Stimulated activated CD8-positive, alpha-beta memory T cell treated with anti-CD3 and anti-CD28 coated beads, Interleukin-12 subunit alpha, Interleukin-12 subunit beta, amount 100 ng/mL, for 1 hour (primary cell): ENCODE data around the gene CYP11A1.
A peak's percentile ranks its signal among the peaks of the same experiment; 100 is the strongest.

Experiments used
- DNase-seq: peaks from one replicate; pipeline ENCODE4 v3.0.0-alpha.2; 2020; ENCODE audit warnings: low read depth

The CYP11A1 gene

DNA sequence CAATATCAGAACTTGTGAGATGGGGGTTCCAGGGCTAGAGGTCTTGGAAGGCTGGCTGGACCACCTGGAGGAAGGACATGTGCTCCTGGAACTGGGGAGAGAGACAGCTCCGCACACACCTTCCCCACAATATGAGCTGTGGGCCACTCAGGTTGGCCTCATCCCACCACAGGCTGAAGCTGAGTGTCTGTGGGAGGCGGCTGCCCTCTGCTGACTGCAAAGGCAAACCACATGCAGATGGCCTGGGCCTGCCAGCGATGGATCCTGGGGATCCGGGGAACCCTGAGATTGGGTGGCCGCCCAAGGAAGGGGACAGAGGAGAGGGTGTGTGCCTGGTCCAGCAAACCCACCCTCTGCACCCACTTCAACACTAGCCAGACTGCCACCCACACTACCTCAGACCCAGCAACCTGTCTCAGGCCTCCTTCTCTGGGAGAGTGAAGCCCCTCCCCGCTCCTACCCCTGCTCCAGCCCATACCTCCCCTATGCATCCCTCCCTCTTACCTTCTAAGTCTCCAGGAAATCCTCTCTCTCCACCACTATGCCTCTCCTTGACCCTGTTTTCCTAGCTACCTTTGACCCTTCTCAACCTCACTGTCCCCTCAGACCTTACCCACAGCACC, 44.8 kb downstream of the CYP11A1 start:
- peak; percentile 39 for DNase-seq

DNA sequence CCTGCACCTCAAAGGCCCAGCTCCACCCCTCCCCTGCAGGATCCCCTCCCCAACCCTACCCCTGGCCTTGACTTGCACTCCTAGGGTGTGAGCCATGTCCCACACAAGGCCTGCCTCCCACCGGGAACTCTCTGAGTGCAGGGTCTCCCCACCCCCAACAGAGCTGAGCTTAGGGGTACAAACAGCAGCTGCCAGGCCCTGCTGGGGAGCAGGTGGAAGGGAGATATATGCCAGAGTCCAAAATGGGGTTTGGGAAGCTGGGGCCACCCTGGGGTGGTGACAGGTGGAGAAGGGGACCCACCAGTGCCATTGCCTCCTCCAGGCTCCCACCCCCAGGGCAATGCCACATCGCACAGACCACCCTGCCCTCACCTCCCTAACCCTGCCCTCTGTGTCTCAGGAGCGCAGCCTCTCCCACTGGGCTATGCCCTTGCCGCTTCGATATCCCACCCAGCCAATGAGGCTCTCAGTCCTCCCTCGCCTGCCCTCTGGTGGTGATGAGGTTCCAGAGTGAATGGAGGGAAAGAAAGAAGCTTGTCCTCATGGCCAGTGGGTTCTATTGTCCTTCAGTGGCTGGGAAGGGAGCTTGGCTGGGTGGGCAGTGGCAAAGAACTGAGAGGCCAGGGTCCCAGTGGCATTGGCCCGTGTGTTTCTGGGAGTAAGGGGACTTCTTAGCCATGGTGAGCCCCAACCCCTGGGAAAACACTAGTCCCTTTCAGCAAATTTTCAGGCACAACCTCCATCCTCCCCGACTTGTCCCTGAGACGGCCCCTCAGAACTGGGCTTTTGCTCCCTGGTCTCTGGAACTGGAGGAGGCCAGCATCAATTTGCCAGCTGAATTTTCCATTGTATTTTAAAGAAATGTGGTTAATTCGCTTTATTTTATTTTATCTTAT, 46.8 kb downstream of the CYP11A1 start:
- no peak for DNase-seq

DNA sequence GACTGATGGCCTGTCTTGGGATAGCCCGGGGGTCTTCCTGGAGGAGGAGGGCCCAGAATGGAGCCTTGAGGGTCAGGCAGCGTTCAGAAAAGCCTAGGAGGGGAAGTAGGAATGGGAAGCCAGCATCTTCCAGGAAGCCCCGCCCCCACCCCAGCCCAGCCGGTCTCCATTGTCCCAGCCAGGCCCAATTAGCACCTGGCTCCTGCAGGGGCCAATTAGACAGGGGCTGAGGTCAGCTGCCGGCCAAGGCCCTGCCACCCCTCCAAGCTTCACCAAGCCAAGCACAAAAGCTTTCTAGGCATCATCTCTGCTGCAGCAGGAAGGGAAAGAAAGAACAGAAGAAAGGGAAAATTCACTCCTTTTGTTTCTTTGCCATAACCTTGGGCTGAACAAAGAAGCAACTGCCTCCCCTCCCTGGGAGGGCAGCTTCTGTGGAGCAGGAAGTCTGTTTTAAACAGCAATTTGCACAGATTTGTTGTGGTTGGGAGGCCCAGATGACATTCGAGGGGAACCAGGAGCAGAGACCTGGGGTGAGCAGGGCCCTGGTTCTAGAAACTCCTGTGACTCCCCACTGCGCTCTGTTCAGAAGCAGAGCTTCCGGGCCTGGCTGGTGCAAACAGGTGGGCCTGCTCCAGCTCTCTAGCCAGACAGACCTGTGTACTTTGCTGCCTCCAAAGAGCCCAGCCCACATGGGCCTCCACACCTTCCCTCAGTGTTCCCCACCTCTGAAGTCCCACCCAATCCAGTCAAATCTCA, 47.7 kb downstream of the CYP11A1 start:
- DNase-seq = no peak

DNA sequence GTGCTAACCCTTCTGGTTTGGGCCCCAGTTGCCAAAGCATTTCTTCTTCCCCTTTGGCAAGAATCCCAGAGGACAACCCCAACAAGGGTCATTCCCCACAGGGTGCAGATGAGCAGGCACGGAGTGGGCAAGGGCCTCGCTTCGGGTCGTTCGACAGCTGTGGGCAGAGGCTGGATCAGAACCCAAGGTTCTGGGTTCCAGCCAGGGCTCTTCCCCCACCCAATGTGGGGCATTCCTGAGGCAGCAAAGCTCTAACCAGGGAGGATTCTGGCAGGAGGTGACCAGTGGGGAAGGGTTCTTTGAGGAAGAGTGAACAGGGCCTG, 48.3 kb downstream of the CYP11A1 start:
- DNase-seq = no peak

DNA sequence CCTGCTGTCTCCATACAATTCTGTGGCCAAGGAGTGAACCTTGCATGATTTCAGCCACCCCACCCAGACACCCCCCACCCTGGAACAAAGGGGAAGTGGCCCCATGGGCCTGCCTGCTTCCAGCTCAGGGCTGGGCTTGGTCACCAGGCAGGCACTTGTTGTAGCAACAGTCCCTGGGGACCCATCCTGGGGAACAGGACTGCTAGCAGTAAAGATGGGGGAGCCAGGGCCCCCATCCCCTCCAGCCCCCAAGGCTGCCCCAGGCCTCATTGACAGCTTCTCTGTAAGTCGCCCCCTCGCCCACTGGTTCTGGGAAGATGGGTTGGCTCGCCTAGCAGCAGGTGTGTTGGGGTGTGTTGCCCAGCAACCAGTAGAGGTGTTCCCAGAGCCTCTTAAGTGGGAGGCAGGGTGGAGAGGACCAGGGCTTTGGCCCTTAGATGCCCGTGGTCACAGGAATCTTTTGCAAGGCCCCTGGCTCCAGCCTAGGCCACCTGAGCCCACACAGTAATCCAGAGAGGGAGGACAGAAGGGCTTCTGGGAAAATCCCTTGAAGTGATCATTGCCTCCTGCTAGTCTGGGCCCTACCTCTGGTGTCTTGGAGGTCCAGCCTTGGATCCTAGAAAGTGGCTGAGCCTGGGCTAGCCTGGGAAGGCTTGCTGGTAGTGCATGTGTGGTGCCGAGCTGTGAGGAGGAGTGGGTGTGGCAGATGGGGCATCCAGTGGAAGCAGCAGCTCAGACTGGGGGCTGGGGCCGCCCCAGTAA, 48.9 kb downstream of the CYP11A1 start:
- no peak for DNase-seq

DNA sequence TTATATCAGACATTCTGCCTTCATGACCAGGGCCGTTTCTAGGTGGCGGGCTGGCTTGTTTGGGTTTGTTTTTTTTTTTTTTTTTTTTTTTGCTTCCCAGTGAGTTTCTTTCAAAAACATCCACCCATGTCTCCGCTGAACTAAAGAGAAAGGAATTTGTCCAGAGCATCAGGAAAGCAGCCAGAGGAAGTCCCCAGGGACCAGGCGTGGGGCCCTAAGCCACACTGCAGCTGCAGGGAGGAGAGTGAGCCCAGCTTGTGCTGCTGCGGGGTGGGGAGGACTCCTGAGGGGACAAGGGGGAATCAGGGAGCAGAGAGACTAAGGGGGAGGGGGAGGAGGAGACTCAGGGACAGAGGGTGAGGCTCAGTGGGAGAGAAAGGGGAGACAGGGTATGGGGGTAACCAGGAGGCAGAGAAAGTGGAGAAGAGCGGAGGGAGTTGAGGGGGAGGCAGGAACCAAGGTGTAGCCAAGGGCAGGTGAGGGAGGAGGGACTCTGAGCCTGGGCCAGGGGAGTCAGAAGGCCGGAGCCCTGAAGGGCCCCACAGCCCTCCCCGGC, 49.5 kb downstream of the CYP11A1 start:
- DNase-seq = no peak

DNA sequence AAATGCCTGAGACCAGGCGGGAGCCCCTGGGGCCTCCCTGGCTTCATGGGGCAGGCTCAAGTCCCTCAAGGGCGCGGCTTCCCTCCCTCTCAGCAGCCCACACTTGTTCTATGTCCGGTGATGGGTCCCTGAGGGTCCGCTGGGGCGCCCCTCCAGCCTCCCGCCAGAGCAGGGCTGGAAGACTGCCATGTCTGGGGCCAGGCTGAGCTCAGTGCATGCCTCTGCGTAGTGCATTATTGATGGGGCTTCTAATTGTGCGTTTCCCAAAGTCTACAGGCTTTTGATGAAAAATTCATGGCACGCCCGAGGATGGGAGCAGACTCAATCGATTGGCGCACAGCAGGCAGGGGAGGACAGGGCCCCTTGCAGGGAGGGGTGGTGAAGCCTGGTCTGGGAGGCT, 51.3 kb downstream of the CYP11A1 start:
- DNase-seq = no peak

DNA sequence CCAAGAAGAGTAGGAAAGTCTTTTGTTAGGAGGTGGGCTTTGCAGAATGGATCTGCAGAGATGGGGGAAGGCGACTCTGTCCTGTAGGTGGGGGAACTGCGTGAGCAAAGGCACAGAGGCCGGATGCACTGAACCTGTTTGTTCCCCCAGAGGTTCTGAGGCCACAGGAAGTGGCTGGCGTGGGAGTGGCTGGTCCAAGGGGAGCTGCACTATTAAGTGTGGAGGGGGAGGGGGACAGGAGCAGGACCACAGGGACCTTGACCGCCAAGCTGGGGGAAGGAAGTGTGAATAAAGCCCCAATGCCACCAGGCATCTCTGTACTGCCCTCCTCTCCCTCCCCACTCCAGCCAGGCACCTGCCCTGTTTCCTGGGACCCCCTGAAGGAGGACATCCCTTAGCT, 51.8 kb downstream of the CYP11A1 start:
- no peak for DNase-seq

DNA sequence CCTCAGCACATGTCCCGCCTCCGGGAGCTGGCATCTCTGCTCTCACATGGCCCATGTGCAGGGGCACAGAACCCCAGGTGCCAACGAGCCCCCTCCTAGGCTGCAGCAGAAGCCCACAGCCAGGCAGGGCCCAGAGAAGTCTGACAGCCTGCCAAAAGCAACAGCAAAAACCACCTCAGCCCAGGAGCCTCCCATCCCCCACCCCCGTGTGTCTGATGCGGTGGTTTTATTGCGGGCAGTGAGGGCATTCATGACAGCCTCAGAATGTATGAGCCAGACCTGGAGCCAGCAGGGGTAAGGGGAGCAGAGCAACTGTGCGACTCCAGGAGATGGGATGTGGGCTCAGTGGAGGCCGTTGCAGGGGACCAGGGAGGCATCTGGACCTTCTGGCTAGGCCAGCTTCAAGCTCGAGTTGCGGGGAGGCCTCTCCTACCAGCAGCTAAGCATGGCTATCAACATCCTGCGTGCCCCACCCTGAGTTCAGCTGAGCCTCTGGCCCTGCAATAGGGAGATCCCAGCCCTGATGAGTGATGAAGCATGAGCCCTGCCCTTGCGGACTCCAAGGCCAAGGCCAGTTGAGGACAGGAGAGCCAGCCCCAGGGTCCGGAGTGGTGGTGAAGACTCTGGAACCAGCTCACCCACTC, 52.5 kb downstream of the CYP11A1 start:
- DNase-seq = no peak

DNA sequence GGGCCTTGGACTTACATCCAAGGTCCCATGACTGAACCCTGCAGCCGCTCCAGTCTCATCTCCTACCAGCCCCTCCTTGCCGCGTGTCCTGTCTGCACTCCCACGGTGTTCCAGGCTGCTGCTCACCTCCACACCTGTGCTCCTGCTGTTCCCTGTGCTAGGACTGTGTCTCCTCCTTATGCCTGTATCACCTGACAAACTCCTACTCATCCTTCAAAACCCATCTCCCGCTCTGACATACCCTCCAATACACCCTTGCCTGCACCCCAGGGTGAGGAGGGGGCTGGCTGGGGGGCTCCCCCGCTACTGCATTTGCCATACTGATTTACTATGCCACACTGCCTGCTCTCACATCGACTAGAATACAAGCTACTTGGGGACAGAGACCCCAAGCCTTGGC, 53.6 kb downstream of the CYP11A1 start:
- DNase-seq = no peak

DNA sequence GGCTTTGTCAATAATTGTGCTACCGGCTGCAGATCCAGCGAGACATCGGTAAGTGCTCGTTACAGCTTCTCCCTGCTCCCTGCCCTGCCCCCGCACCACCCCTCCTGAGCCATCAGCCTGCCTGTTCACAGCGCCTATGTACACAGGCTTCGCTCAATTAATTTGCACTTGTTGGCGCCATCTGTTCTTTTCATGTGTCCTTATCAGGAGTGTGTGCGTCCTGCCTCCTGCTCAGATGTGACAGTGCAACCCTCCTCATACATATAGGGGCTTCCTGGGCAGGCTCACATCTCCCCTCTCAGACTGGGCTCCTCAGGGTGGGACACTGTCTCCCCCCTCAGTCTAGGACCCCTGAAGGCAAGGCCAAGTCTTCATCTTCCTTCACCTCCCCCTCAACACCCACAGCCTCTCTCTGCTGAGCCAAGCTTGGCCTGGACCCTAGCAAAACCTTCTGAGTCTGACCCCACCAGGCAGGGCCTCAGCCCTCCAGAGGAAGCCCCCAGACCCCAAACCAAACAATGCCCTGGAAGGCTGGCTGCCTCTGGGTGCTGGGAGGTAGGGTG, 54.9 kb downstream of the CYP11A1 start:
- no peak for DNase-seq

DNA sequence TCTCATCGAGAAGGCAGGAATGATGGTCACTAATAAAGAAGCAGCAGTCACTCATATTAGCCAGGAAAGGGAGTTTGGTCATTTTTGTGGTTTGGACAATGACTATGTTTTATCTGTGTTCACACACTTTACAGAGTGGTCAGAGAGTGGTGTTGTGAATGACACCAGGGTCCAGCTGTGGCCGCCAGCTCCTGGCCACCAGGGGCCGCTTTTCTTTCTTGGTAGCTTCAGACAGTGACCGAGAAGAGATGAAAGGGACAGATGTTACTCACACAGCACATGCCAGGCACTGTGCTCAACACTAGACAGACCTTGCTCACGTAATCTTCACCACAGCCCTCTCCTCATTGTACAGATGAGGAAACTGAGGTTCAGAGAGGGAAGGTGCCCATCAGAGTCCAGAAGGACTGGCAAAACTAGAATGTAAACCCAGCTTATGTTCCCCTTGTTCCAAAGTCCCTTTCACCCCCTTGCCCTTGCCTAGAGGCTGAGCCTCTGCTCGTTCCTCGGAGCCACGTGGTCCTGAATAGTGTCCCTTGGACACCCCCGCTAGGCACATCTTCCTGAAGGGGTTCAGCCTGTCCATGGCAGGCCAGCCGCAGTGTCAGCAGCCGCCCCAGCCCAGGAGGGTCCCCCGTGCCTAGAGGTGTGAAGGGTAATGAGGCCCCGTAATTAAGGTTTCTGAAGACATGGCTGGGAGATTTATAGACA, 55.6 kb downstream of the CYP11A1 start:
- DNase-seq = no peak

DNA sequence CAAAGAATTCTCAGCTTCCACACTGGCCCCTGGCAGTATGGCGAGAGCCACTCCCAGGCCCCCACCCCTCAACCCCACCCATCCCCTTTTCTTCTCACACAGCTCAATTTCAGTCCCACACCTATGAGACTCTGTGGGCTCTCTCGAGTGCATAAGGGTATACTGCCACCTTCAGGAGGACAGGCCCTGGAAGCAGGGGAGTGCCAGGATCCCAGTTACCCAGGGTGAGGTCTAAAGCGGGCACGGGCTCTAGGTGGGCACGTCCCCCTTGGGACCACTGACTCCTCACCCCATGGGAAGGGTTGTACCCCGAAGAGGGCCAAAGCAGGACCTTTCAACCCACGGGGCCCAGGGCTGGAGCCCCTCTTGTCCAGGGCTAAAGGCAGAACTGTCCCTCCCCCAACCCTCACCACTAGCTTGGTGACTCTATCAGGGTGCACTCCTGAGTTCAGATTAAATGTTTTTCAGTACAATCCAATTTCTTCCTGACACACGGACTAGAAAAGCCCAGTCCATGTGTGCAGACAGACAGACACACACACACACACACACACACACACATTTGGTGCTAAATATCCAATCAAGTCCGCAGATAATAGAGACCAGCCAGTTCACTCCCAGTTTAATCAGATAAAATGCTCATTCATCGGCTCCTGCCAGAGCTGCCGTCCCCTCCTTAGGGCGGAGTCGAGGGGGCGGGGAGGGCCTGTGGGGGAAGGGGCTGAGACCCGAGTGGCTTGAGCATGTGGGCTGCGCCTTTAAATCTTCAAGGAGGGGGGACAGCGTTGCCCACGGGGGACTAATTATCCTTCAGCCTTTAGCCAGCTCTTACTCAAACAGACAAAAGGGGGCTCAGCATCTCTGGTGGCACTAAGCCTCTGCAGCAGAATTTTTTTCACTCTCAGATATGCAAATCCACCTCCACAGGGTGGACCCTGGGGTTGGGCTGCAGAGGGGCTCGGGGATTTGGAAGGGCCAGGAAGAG, 59.3 kb downstream of the CYP11A1 start:
- DNase-seq = no peak

DNA sequence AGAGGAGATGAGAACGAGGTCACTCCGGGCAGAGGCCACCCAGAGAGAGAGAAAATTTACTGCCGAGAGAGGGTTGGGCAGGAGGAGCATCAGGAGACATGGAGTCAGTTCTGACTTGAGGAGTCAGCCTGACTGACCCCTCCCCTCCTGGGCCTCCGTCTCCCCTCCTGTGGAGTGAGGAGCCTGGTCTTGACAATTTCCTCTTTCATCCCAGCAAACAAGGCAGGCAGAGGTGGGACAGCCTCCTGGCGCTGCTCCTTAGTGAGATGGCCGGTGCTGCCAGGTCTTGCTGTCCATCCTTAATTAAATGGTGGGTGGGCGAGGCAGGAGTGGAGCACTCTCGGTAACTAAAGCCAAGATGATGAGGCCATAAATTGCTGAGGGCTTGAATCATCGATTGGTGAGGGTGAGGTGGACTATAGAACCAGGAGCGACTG, 60.6 kb downstream of the CYP11A1 start:
- DNase-seq = no peak

DNA sequence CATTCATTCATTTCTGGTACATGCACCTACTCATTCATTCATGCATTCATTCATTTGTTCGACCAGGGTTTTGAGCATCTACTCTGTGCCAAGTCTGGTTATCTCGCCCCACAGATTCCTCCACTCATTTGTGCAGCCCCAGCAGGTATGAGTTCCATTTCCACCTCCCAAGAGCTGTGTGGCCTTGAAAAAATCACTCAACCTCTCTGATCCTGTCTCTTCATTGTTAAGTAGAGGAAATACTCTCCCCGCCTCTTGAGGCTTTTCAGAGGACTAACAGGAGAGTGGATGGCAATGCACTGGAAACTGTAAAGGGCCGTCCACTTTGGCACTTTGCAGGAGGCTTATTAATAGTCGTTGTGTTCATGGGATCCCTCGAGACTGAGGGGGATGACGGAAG, 61.8 kb downstream of the CYP11A1 start:
- DNase-seq = no peak

DNA sequence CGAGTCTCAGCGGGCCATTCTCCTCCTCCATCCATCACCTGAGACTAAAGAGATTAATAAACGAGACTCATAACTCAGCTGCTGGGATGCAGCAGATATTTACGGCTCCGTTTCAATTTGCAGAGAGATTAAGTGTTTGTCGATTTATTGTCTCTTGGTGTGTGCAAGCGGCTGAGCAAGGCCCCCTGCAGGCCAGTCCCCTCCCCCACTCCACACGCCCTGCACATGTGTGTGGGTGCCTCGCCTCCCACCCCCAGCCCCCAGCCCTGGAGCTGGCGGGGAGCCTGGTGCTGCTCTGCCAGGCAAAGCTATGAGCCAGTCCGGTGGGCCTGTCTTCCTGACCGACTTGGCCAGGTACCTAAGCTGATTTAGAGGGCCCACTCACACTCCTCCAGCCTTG, 63.0 kb downstream of the CYP11A1 start:
- no peak for DNase-seq

DNA sequence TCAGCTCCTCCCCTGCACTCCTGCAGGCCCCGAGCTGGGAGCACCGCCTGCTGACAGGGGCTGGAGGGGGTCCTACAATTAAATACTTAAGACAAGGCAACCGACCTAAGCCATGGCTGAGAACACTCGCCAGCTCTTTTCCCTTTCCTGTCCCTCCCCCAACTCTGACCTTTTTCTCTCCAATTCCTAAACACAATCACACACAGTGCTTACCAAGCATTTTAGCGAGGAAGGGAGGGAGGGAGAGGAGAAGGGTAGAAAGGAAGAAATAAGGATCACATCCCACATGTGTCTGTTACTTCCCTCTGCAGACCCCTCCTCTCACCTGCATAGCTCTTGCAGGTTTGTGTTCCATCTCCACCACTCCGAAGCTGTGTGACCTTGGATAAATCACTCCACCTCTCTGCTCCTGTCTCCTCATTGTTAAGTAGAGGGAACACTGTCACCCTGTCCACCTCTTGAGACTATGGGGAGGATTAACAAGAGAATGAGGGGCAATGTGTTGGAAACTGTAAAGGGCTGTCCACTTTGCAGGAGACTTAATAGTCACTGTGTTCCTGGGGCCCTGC, 63.6 kb downstream of the CYP11A1 start:
- DNase-seq = no peak

DNA sequence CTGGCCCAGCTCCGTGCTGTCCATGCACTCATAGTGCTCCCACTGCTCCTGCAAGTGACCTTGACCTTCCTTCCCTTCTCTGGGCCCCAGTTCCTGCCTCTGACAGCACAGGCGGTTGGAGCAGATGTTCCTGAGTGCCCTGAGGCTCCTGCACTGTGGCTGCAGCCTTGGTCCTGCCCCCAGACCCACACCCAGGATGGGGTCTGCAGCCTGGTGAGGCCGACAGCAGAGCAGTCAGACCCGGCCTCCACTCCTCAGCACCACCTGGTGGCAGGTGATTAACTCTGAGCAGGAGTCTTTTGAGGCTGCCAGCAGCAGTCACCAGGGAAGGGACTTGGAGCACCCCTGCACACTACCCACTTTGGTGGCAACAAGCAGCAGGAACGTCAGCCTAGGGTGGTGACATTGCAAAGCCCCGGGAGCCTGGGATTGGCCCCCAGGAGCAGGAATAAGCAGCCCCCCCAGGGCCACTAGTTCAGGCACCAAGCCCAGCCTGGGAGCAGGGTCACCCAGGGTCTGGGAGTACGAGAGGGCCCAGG, 64.6 kb downstream of the CYP11A1 start:
- no peak for DNase-seq
